ENCODE results near the gene MRPL9. TPM values are rescaled to one million over a fixed set of nuclear protein-coding genes. Genes with fewer than 3 reads are reported as not detected.

The MRPL9 gene
- total and polyA plus RNA-seq, 10 of the 15 experiments (the other 5 are each of a cell fraction or from before 2014, with no cell fraction given), result 35.7 to 161 (median 110) TPM

- H3K4me2 ChIP-seq (ENCODE audit: control insufficient read depth, insufficient read depth), result no peak overlapping the region
- in situ Hi-C loops (cut with MboI) (no loop called here), intact Hi-C loops (cut with micrococcal nuclease; ENCODE audit: unreplicated experiment) (loop anchor here (10.0 kb wide), 1 partner anchor 119 kb away; the partner anchor contains the start of genes C2CD4D and RORC)
- ATAC-seq (no peak), DNase-seq (ENCODE audit: low read depth, low spot score) (no peak), FAIRE-seq (no peak)
- no TSS peak for BruUV-seq (replicated peaks)
- WGBS (ENCODE audit: insufficient coverage, insufficient replicate concordance, low lambda C conversion rate, missing lambda C conversion rate), result 19% methylated on average over 17 of the region's 17 CpGs
- no peaks in the 10 kb centered on the region for H3K36me3 ChIP-seq (ENCODE audit: control insufficient read depth in 2 of 2, insufficient read depth in 2 of 2, low read length in 1 of 2)
- ChIA-PET CTCF (no interaction called here), SMC1A (ENCODE audit: uncharacterized antibody, unreplicated experiment) (interaction anchor here (1.1 to 1.2 kb wide), 2 partner anchors 16 to 18 kb away, joined by 3 read pairs; no protein-coding TSS in a partner anchor), RAD21 (ENCODE audit: unreplicated experiment) (no interaction called here), POLR2A (no interaction called here)
- no peak overlapping the region for H3K27ac ChIP-seq (ENCODE audit: control insufficient read depth, insufficient read depth)
- H3K4me1 ChIP-seq (ENCODE audit: control insufficient read depth, insufficient read depth, low read length), result peaks cover 10% of the 10 kb centered on the region
- no peaks in the 10 kb centered on the region for H4K20me1 ChIP-seq (ENCODE audit: control insufficient read depth, insufficient read depth)
- H3K79me2 ChIP-seq (ENCODE audit: control insufficient read depth, insufficient read depth, low read length), result no peaks in the 10 kb centered on the region
- no peaks in the 10 kb centered on the region for H3K9me3 ChIP-seq (replicated peaks; ENCODE audit: control insufficient read depth, insufficient read depth, low read length)
- H2AFZ ChIP-seq (ENCODE audit: control insufficient read depth, low read depth, low read length), result no peak overlapping the region
- no peak overlapping the region for H3K4me3 ChIP-seq
- peaks cover 0 to 9% of the 10 kb centered on the region in 2 experiments; a peak in 2 of 4 replicates for H3K27me3 ChIP-seq (replicated peaks in 1 of 2; ENCODE audit: control insufficient read depth in 2 of 2, insufficient read depth in 2 of 2, low read length in 1 of 2)
- TF ChIP-seq, protein P1, sequence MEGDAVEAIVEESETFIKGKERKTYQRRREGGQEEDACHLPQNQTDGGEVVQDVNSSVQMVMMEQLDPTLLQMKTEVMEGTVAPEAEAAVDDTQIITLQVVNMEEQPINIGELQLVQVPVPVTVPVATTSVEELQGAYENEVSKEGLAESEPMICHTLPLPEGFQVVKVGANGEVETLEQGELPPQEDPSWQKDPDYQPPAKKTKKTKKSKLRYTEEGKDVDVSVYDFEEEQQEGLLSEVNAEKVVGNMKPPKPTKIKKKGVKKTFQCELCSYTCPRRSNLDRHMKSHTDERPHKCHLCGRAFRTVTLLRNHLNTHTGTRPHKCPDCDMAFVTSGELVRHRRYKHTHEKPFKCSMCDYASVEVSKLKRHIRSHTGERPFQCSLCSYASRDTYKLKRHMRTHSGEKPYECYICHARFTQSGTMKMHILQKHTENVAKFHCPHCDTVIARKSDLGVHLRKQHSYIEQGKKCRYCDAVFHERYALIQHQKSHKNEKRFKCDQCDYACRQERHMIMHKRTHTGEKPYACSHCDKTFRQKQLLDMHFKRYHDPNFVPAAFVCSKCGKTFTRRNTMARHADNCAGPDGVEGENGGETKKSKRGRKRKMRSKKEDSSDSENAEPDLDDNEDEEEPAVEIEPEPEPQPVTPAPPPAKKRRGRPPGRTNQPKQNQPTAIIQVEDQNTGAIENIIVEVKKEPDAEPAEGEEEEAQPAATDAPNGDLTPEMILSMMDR (IDR thresholded peaks at IDR 0.05 in 2 of 3, conservative IDR thresholded peaks at IDR 0.05 in 1 of 3; ENCODE audit: control insufficient read depth in 2 of 3, extremely low read depth in 1 of 3, insufficient read depth in 1 of 3, low read depth in 3 of 3, low read length in 3 of 3), result 0 out of 6 replicates have a peak, but pooled peaks of 1 of the 3 experiments have one; percentile 9
- no peak for TF ChIP-seq ESRRA (IDR thresholded peaks at IDR 0.05; ENCODE audit: low read length)
- H3K9ac ChIP-seq (ENCODE audit: control insufficient read depth, insufficient read depth, low read length), result no peak overlapping the region
Measured at GRCh38 chr1:151715726-151716404, 47.4 kb downstream of the MRPL9 start.

All from GM12878 (cell line).